HG02840 (cell line): ENCODE data around the gene TMEM121B.

ENCODE experiments used
- ATAC-seq: cut with Tn5 transposase; IDR thresholded peaks from one replicate; pipeline ENCODE4 v1.9.1; 2021; ENCODE audit warnings: mild to moderate bottlenecking, moderate library complexity, moderate number of reproducible peaks; ENCODE audit not compliant: unreplicated experiment, low FRiP score

Gene TMEM121B

DNA sequence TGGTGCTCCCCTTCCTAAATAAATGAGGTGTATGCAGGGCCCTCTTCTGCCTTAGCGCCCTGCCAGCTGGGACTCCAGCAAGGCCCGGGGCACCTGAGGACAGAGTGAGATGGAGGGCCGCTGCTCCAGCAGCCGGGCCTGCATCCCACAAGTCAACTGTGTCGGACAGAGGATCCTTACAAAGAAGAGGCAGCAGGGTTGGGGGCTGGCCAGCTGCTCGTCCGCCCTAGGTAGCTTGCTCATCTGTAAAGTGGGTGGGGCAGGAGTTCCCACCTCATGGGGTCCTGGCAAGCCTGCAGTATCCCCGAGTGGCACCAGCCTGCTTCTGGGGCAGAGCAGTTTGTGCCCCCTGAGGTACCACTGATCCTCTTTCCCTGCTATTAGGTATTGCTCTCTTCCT, 7.6 kb downstream of the TMEM121B start:
- no peak for ATAC-seq

DNA sequence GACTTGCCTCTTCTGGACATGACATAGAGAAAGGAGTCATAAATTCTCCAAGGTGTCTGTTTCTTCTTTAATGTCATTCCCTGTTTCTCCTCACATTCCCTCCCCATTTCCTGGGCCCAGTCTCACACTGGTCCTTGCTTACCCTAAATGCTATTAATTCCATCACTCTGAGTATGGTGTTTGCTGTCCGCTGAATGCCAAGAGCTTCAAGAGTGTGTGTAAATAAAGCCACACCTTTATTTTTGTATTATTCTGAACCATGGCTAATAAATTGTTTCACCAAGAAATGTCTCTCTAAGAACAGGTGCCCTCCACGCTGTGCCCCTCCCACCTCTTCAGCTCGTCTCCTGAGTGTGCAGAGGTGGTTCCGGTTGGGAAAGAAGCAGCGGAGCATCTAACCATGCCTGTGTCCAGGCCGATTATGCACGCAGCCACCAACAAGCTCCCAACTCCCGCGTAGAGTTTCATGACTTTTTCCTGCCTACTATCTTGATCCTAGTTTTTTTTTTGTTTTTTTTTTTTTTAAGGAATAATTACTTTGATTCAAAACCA, 8.6 kb downstream of the TMEM121B start:
- ATAC-seq: no peak

- no peak for ATAC-seq
Measured at GRCh38 chr22:17110791-17111550, 10.2 kb downstream of the TMEM121B start.

DNA sequence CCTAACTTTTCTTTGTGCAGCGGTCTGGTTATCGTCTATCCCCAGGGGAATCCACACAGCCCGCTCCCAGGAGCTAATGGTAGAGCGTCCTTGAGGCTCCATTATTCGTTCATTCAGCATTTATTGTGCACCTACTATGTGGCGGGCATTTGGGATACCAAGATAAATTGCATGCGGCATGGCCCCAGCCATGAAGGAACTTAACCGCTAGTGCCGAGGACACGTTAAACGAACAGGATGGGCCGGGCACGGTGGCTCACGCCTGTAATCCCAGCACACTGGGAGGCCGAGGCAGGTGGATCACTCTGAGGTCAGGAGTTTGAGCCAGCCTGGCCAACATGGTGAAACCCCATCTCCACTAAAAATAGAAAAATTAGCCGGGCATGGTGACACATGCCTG, 11.2 kb downstream of the TMEM121B start:
- ATAC-seq: no peak

DNA sequence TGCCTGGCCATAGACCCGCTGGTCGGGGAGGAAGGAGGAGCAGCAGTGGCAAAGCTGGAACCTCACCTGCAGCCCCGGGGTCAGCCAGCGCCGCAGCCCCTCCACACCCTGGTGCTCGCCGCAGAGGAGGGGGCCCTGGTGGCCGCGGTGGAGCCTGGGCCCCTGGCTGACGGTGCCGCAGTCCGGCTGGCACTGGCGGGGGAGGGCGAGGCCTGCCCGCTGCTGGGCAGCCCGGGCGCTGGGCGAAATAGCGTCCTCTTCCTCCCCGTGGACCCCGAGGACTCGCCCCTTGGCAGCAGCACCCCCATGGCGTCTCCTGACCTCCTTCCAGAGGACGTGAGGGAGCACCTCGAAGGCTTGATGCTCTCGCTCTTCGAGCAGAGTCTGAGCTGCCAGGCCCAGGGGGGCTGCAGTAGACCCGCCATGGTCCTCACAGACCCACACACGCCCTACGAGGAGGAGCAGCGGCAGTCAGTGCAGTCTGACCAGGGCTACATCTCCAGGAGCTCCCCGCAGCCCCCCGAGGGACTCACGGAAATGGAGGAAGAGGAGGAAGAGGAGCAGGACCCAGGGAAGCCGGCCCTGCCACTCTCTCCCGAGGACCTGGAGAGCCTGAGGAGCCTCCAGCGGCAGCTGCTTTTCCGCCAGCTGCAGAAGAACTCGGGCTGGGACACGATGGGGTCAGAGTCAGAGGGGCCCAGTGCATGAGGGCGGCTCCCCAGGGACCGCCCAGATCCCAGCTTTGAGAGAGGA, 11.9 kb downstream of the TMEM121B start:
- ATAC-seq: no peak

DNA sequence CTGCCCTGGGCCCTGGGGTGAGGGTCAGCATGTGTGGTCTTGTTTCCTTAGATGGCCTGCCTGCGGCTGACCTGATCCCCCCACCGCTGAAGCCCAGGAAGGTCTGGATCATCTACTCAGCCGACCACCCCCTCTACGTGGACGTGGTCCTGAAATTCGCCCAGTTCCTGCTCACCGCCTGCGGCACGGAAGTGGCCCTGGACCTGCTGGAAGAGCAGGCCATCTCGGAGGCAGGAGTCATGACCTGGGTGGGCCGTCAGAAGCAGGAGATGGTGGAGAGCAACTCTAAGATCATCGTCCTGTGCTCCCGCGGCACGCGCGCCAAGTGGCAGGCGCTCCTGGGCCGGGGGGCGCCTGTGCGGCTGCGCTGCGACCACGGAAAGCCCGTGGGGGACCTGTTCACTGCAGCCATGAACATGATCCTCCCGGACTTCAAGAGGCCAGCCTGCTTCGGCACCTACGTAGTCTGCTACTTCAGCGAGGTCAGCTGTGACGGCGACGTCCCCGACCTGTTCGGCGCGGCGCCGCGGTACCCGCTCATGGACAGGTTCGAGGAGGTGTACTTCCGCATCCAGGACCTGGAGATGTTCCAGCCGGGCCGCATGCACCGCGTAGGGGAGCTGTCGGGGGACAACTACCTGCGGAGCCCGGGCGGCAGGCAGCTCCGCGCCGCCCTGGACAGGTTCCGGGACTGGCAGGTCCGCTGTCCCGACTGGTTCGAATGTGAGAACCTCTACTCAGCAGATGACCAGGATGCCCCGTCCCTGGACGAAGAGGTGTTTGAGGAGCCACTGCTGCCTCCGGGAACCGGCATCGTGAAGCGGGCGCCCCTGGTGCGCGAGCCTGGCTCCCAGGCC, 12.7 kb downstream of the TMEM121B start:
- no peak for ATAC-seq

DNA sequence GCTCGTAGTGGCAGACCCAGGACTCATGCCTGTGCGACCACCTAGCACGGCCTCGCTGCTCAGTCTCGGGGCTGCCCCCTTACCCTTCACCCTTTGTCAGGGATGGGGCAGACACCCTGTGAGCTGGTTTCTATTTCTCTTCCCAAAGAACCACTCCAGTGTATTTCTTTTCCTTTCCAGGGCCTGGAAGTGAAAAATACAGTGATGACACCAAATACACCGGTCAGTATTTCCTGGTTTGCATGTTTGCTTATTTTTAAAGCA, 13.7 kb downstream of the TMEM121B start:
- ATAC-seq: no peak

- no peak for ATAC-seq
Measured at GRCh38 chr22:17106785-17107546, 14.2 kb downstream of the TMEM121B start.

DNA sequence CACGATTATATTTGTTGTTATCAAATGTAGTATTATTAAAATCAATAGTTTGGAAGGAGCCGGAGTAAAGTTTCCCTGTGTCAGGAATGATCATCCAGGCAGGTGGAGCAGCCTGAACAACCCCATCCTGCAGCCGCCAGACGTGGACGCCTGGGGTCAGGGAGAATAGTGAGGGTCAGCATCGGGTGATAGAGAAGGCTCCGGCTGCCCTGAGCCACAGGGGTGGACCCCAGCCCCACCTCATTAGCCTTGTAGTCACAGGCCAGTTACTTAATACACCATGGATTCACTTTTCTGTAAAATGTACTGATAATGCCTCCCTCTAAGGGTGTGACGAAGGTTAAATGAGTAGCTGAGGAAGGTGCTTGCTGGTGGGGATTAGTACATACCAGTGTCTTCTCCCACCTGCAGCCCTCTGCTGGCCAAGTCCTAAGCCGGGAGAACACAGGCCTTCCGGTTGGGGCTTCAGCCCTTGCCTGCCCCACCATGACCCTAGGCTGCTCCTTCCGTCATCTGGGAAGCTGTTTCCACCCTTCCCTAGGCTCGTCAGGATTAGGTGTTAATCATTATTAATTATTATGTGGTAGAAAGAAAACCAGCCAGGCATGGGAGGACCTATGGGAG, 14.9 kb downstream of the TMEM121B start:
- no peak for ATAC-seq

GRCh38 chr22:17105143-17106129, 15.7 kb downstream of the TMEM121B start:
- no peak for ATAC-seq

DNA sequence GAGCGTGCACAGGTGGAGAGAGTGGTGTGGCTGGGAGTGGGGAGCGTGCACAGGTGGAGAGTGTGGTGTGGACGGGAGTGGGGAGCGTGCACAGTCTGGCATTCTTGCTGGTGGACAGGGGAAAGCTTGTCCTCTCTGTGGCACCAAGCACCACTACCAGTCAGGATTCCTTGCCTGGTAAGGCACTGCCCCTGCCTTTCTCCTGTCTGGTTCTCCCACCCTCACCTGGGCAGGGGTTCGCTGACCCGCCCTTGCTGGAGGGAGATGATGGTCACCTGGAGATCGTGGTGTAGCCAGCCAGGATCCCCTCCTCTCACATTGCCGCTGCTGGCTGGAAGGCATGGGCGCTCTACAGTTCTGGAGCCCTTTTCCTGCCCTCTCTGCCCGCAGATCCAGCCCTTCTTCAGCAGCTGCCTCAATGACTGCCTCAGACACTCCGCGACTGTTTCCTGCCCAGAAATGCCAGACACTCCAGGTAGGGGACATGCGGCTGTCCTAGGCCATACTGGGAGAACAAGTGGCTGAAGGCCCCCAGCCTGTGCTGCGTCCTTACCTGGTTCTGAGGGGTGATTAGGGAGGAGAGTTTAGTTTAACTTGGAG, 16.7 kb downstream of the TMEM121B start:
- no peak for ATAC-seq

GRCh38 chr22:17103351-17103750, 17.8 kb downstream of the TMEM121B start:
- ATAC-seq: no peak

DNA sequence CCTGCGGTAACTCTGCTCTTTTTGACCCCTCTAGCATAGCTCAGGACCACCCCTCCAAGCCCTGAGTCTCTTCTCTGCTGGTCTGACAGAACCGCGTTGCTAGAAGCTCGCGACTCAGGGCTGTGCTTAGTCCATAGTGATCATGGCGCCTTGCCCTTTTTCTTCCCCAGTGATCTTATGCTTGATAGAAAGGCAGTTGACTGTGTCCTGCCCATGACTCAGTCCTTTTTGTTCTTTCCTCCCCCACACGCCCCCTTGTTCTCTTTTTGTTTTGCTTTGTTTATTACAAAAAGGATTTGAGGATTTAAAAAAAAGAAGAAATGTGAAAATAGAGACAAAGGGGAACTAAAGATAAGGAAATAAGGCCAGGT, 18.9 kb downstream of the TMEM121B start:
- no peak for ATAC-seq

DNA sequence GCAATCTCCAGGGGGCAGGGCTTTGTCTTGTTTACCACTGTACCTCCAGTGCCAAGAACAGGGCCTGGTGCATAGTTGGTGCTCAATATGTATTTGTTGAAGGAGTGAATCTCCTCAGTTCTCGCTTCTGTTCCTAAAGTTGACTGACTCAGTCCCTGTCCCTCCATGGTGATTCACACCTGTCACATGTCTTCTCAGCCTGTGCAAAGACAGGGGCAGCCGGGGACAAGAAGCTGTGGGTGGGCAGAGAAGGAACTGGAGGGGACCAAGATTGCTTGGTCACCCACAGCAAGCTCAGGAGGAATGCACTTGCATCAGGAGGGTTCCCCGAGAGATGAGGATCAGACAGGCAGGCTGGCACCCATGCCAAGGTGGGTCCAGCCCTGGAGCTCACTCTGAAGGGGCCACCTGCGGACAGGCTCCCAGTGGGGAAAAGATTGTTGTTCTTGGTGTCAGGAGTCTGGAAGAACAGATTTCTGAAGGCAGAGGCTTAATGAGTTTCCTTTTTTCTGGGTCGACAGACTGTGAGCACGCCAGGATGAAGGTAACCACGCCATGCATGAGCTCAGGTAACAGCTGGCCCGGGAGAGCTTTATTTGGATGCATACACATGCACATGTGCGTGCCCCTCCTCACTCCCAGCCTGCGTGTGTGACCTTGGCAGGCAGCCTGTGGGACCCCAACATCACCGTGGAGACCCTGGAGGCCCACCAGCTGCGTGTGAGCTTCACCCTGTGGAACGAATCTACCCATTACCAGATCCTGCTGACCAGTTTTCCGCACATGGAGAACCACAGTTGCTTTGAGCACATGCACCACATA, 19.5 kb downstream of the TMEM121B start:
- ATAC-seq: no peak

DNA sequence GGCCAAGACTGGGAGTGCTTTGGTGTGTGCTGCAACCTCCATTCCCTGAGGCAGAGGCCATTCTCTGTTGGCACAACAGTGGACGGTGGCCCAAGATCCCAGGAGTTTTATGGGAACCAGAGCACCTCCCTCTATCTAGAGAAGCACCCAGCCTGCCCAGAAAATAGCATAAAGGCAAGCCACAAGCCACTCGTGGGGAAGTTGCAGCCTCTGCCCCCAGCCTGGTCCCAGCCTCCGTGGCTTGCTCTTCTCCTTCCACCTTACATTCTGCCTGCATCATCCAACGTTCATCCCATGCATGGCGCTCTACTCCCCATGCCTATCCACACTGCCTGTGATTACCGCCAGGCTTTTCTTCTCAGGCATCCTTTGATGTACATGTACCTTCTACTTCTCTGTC, 20.5 kb downstream of the TMEM121B start:
- ATAC-seq: no peak

DNA sequence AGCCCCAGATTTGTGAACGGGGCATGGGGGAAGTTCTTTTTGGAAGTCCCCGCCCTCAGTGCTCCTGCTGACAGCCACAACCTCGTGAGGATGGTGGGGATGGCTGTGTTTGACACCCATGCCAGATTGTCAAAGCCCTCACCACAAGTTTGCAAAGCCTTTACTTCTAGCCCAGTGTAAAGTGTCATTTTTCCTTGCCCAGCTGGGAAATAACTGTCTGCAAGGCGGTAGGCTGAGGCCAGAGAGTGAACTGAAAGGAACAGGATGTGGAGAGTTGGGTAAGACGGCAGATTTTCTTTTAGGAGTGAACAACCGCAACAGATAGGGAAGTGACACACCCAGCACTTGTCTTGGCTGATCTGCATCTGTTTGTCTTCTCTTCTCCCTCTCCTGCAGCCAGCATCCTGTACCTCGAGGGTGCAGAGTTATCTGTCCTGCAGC, 22.8 kb downstream of the TMEM121B start:
- ATAC-seq: no peak

GRCh38 chr22:17097701-17098100, 23.5 kb downstream of the TMEM121B start:
- ATAC-seq: no peak
